HG02981 (cell line): ENCODE data around the gene ZNF385D.

Experiments used
- ATAC-seq: cut with Tn5 transposase; IDR thresholded peaks from one replicate; pipeline ENCODE4 v1.9.1; 2021; ENCODE audit warnings: mild to moderate bottlenecking, moderate library complexity; ENCODE audit not compliant: unreplicated experiment

ZNF385D gene

DNA sequence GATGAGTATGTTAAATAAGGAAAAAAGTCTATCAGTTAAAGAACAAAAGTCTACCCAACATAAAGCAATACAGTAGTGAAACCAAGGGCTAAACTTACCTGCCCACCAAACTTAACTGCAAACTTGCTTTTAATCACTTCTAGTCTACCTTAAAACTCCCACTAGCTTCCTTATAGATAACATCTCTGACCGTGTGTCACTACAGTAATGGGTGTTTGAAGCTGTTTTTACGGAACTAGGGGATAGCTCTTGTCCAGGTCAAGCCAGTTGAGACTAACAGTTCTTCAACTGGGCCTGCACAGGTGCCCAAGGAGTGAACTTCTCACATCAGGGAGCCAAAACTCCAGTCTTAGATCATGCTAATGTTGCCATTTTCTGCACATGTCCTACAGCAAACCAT, 132.3 kb downstream of the ZNF385D start:
- no peak for ATAC-seq

GRCh38 chr3:21613372-21614070, 137.5 kb downstream of the ZNF385D start:
- no peak for ATAC-seq

GRCh38 chr3:21601178-21601577, 149.8 kb downstream of the ZNF385D start:
- no peak for ATAC-seq

- ATAC-seq: no peak
These were observed 151.1 kb downstream of the ZNF385D start for GRCh38 chr3:21599890-21600289.

GRCh38 chr3:21592828-21593227, 158.2 kb downstream of the ZNF385D start:
- no peak for ATAC-seq

GRCh38 chr3:21587894-21588293, 163.1 kb downstream of the ZNF385D start:
- ATAC-seq: no peak

DNA sequence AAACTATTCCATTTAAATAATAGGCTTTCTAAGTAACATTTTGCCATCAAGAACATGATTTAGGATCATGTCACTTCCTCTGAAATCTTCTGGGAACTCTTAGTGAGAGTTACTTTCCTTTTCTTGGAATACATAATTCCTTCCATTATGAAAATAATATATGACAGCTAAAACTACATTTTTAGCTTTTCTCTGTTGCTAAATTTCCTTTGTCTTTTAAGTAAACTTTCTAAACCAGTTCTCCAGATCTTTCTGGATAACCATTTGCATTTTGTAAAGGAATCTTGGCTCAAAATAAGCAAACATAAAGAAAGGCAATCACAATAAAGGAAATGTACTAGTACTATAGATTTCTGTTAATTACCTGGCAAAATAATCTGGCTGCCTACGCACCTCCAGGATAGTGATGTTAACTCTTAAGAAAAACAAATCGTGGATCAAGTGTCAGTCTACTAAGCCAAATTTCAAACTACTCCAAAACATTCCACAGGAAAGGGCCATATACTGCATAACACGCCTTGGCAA, 165.7 kb downstream of the ZNF385D start:
- ATAC-seq: no peak

- ATAC-seq: no peak
These were observed 177.7 kb downstream of the ZNF385D start for GRCh38 chr3:21573291-21573690.

DNA sequence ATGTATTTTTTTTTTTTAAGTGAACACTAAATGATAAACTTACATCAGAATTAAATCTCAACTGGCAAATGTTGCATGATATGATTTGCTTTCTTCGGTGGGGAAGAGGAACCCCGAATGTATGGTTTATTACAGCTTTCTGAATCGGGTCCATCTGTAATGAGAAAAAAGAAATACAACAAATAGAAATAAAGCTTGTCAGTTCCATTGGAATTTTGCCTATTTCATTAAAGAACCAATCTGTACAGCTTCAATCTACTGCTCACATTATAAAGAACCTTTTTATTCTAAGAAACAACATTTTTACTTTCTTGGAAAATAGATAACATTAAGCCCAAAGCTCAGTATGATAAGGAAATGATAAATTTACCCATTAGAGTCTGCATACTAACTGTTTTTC, 186.5 kb downstream of the ZNF385D start:
- no peak for ATAC-seq

DNA sequence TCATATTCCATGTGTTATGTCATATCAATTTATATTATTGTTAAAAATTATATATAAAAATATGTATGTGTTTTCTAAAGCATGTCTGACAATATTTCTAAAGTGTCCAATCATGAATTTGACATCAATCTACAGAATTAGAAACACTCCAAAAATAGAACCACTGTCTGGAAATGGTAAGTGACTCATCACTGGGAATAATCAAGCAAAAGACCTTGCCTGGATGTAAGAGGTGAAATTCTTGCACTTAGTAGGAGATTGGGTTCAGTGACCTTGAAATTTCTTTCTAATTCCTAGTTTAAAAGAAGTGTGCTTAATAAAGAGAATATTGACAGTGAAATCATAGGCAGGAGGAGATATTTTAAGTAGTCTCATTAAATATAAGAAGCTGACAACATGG, 188.8 kb downstream of the ZNF385D start:
- ATAC-seq: no peak

GRCh38 chr3:21561472-21561871, 189.5 kb downstream of the ZNF385D start:
- ATAC-seq: no peak

GRCh38 chr3:21551019-21551418, 200.0 kb downstream of the ZNF385D start:
- no peak for ATAC-seq

DNA sequence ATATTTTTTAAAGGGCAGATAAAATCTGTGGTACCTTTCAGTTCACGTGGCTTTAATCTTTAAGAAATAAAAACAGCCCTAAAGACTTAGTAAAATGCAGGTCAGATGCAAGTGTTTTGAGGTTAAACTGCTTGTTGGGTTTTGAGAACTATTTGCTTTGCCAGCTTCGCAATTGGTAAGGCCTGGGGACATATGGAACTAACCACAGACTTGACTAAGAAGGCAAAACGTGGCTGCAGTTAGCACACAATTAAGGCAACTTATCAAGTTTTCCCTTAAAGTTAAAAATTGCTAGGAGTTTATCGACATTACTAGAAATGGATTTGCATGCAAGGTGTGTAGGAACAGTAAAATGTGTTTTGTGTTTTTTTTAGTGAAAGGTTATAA, 206.9 kb downstream of the ZNF385D start:
- ATAC-seq: no peak

DNA sequence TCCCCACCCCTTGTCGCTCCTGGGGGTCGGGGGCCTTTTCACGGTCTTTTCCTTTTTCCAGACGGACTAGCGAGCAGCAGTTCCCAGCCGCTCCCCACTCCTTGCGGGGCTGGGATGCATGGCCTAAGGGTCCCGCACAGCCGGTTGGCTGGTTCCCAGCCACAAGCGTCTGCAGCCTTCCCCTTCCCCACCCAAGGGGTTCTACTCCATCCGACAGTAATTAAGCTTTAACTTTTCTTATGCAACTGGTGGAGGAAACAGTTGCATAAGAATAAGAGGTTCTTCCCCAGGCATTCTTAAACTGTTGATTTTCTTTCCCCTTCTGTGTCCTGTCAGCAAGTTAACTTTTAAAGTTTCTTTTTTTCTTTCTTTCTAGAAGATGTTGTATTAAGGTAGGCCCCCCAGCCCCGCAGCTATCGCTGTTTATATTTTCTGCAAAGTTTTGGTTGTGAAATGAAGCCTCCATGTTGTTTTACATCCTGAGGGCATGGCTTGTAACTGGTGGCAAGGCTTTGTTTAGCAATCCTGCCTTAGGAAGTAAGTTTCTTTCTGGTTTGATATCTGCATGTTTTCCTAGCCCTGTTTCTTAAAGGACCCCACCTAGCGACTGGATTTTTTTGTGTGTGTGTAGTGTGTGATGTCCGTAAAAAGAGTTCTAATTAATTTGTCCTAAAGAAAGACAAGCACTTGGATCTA, 207.5 kb downstream of the ZNF385D start:
- ATAC-seq: no peak

DNA sequence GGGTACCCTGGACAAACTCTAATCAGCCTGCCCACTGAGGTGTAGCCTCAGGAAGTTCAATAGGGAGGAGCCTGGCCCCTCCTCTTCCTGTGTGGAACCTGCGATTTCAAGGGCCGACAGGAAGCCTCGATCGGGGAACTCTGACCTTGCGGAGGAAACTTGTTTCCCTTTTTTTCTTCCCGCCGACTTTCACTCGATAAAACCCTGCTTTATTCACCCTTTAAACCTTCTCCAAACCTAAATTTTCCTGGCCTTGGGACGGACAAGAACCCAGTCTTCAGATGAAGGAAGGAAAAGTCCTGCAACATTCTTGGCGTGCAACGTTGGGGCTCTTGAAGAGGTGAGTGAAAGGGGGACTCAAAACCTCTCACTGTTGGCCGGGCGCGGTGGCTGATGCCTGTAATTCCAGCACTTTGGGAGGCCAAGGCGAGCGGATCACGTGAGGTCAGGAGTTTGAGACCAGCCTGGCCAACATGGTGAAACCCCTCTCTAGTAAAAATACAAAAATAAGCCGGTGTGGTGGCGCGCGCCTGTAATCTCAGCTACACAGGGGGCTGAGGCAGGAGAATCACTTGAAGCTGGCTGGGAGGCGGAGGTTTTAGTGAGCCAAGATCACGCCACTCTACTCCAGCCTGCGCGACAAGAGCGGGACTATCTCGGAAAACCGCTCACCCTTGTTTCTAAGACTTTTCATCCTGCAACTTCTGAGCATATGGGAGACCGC, 208.2 kb downstream of the ZNF385D start:
- ATAC-seq: no peak

DNA sequence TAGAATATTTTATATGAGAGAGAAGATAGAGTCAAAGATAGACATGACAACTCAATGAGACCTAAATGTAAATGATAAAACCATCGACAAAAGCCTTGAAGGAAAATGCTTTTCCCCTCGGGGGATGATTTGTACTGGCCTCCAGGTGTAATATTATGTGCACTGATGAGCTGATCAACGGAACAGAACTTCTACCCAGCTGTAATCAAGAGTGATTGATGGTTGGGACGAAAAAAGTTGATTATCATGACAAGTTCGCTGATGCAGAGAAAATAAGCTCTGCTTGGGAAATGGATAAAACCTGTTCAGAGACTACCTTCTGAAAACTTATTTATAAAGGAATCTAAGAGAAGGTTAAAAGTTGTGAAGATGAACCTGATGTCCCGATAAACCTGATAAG, 210.7 kb downstream of the ZNF385D start:
- ATAC-seq: no peak

- no peak for ATAC-seq
These were observed 216.5 kb downstream of the ZNF385D start for GRCh38 chr3:21534462-21534861.

DNA sequence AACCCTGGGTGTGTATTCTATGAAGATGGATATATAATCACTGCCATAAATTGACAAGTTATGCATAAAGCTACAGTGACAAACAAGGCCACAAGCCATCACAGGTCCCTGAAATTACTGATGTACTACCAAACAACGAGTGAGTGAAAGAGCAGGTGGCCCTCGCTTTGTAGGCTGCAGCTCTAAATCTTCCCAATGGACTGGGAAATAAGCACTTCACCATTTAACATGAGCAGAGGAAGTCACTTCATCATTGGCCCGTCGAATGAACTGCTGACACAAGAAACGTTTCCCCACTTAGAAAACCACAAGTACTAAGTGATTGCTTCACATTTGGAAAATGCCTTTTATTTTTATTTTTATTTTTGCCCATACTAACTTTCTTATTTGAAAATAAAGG, 218.0 kb downstream of the ZNF385D start:
- ATAC-seq: no peak

GRCh38 chr3:21531909-21532308, 219.1 kb downstream of the ZNF385D start:
- no peak for ATAC-seq

GRCh38 chr3:21528291-21528995, 222.6 kb downstream of the ZNF385D start:
- no peak for ATAC-seq

DNA sequence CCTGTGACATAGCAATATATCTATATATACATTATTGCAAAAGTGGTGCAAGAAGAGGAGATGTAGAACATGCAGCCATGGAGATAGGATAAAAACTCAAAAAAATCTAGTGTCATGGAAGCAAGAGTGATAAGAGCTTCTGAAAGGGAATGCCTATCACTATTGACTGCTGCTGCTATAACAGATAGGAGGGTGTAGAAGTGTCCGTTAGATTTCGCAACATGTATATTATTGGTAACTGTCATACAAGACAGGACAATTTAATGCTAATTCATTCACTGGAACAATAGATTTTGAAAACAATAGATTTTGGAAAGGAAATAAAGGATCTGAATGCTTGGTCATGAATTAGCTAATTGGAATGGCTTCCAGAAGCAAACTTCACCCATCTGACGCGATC, 224.5 kb downstream of the ZNF385D start:
- ATAC-seq: no peak
